Breast epithelium (tissue), 4 donors: ENCODE measurements around the gene SUV39H1. TPM values are rescaled to one million over a fixed set of nuclear protein-coding genes. Genes with fewer than 3 reads are reported as not detected.

Experiments
- DNase-seq, 2 donors: peaks; one replicate each; pipeline ENCODE4 v3.0.0-alpha.2; 2019; ENCODE audit warnings: low spot score in 2 of 2
- H3K27ac ChIP-seq, 2 donors: fragments of 200-600 bp; sonication (generic) in 1 of 2; one replicate each; pipeline ENCODE4 v1.5.1; 2016 to 2019; ENCODE audit warnings: mild to moderate bottlenecking in 1 of 2
- H3K27me3 ChIP-seq, 2 donors: fragments of 200-600 bp; sonication (generic) in 1 of 2; one replicate each; pipeline versions ENCODE4 v1.5.1 to v1.6.0; 2017 to 2019; ENCODE audit warnings: control low read depth in 1 of 2, mild to moderate bottlenecking in 1 of 2
- H3K36me3 ChIP-seq: fragments of 200-600 bp; one replicate; pipeline ENCODE4 v1.5.1; 2019
- H3K4me1 ChIP-seq, 2 donors: fragments of 200-600 bp; sonication (generic); one replicate each; pipeline ENCODE4 v1.5.1; 2016 to 2019; ENCODE audit warnings: control low read depth in 1 of 2
- H3K4me3 ChIP-seq, 3 donors: fragments of 200-600 bp; sonication (generic); 1 replicate in 2 of 3; 2 replicates in 1 of 3; pipeline ENCODE4 v1.5.1; 2016 to 2019; ENCODE audit warnings: mild to moderate bottlenecking in 3 of 3, moderate library complexity in 2 of 3
- H3K9me3 ChIP-seq, 2 donors: fragments of 200-600 bp; sonication (generic) in 1 of 2; one replicate each; pipeline ENCODE4 v1.5.1; 2016 to 2019; ENCODE audit warnings: control low read depth in 1 of 2
- CTCF ChIP-seq, 3 donors: fragments of 450-650 bp; IDR thresholded peaks; one replicate each; pipeline ENCODE4 v1.5.1; 2016 to 2017; ENCODE audit warnings: antibody characterized with exemption in 3 of 3, mild to moderate bottlenecking in 3 of 3, moderate library complexity in 3 of 3
- POLR2A ChIP-seq: fragments of 450-650 bp; IDR thresholded peaks from one replicate; pipeline ENCODE4 v1.6.1; 2016; ENCODE audit warnings: antibody characterized with exemption, mild to moderate bottlenecking, moderate library complexity
- POLR2AphosphoS5 ChIP-seq, 3 donors: sonication (generic); formaldehyde crosslinking; IDR thresholded peaks; one replicate each; pipeline ENCODE4 v1.6.1; 2017; ENCODE audit warnings: antibody characterized with exemption in 3 of 3
- intact Hi-C: fragments of 100-400 bp; cut with DNase I; formaldehyde crosslinking; loops from one replicate; pipeline ENCODE4 v1.15.1; 2023; ENCODE audit warnings: low total_unique reads
- total RNA-seq, 3 donors: library from RNA; depleted of rRNA; stranded (reverse); fragments of >200 nt; gene quantifications; one replicate each; pipeline ENCODE4 v1.1.0, GENCODE V29; 2016

The SUV39H1 gene
- total RNA-seq, 3 donors from 2014 or later = 3.6 to 7.0 (median 5.3) TPM

DNA sequence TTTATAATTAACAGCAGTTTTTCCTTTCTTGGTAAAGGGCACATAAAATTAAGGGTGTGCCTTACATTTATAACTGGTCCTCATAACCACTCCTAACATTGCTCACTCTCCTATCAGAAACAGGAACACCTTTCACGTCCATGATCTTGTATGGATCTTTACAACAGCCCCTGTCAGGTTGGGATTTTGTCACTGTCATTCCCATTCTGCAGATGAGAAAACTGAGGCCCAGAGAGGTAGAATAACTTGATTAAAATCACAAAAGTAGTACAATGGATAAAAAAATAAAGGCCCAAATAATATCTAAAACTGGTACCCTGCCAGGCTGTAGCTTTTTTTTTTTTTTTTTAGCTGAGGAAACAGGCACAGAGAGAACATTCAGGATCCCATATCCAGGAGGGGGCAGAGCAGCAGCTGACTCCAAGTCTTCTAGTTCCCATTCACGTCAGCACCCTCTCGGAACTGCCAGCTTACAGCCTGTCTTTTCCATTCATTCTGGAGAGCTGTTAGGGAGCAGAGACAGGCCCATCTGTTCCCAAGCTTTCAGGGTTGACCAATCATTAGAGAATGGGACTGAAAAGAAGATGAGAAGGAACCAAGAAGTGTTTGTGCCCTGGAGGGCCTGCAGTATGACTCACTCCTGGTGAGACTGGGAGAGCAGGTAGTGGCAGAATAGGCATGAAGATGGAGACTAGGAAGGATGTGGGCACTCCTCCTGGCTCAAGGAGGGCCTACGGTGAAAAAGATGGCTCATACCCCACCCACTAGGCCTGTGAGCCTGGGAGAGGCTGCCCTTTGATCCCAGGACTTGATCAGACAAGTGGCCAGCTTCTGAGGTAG, 7.3 kb downstream of the SUV39H1 start:
- peaks cover 0 to 58% of the 10 kb centered on the region in 2 donors for H3K27me3 ChIP-seq
- H3K4me1 ChIP-seq = no peaks in the 10 kb centered on the region
- intact Hi-C loops = no loop called here
- H3K4me3 ChIP-seq = no peak overlapping the region
- TF ChIP-seq CTCF (IDR thresholded peaks at IDR 0.05) (no peak), POLR2AphosphoS5 (IDR thresholded peaks at IDR 0.05) (peak in 1 of 3 donors; percentile 34)
- no peaks in the 10 kb centered on the region for H3K9me3 ChIP-seq
- no peaks in the 10 kb centered on the region for H3K36me3 ChIP-seq
- H3K27ac ChIP-seq = peak overlapping the region; percentile 70 to 80
- peak in 1 of 2 donors; percentile 54 for DNase-seq

DNA sequence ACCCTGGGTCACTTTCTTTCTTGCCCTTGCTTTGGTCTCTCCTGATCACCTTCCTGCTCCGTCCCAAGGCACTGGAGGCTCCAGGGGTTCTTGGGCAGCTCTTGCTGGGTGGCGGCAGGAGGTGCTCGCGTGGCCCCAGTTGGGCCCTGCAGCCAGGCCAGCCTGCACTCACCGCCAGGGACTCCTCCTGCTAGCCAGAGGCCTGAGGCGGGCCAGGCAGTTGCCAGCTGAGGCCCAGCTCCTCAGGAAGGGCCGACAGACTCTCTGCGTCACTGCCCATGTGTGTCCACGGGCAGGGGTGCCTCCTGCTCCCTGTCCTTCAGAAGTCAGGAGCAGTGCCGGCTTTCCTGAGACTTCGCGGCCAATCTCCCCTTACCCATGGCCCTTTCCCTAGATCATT, 9.3 kb downstream of the SUV39H1 start:
- Histone ChIP-seq H3K27me3 (peaks cover 0 to 59% of the 10 kb centered on the region in 2 donors), H3K4me1 (no peaks in the 10 kb centered on the region), H3K9me3 (no peaks in the 10 kb centered on the region), H3K36me3 (no peaks in the 10 kb centered on the region), H3K4me3 (no peak overlapping the region), H3K27ac (peak overlapping the region in 1 of 2 donors; percentile 80)
- TF ChIP-seq POLR2AphosphoS5 (IDR thresholded peaks at IDR 0.05) (no peak), CTCF (IDR thresholded peaks at IDR 0.05) (no peak), POLR2A (no peak)
- intact Hi-C loops = no loop called here
- DNase-seq = no peak

- no peak for DNase-seq
- TF ChIP-seq POLR2A (no peak), CTCF (IDR thresholded peaks at IDR 0.05) (no peak)
- Histone ChIP-seq H3K4me3 (no peak overlapping the region), H3K4me1 (no peaks in the 10 kb centered on the region), H3K36me3 (no peaks in the 10 kb centered on the region), H3K27ac (no peak overlapping the region), H3K9me3 (no peaks in the 10 kb centered on the region), H3K27me3 (peaks cover 0 to 56% of the 10 kb centered on the region in 2 donors)
- intact Hi-C loops = no loop called here
Observed at GRCh38 chrX:48709522-48710112, 13.1 kb downstream of the SUV39H1 start.

DNA sequence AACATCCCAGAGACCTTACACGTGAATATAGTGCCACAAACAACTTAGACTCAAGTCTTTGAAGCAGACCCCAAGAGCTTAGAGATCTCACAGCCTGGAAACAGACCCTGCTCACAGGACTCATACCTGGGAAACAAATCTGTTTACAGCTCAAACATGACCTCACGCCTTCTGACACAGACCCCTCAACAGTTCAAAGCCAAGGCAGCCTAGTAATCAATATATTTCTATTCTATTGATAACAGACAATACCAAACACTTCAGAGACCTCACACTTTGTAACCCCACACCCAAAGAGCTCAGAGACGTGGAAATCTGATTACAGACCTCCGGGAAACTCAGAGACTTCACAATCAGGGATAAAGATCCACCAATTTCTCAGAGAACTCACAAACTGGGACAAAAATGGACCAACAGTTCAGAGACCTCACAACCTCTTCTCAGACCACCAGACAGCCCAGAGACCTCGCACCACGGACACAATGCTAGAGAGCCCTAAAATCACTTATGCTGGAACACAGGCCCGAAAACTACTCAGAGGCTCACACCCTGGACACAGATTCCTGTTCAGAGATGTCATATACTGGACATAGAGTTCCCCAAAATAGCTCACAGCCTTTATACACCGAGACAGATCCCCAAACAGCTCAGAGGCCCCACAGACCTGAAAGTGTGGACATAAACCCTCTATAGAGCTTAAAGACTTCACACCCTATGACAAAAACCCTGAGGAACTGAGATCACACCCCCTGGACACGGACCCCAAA, 14.8 kb downstream of the SUV39H1 start:
- intact Hi-C loops = no loop called here
- no peak for TF ChIP-seq POLR2AphosphoS5 (IDR thresholded peaks at IDR 0.05)
- no peak for TF ChIP-seq CTCF (IDR thresholded peaks at IDR 0.05)
- TF ChIP-seq POLR2A = no peak
- H3K9me3 ChIP-seq = no peaks in the 10 kb centered on the region
- no peaks in the 10 kb centered on the region for H3K4me1 ChIP-seq
- no peak overlapping the region for H3K27ac ChIP-seq
- H3K36me3 ChIP-seq = no peaks in the 10 kb centered on the region
- H3K4me3 ChIP-seq = no peak overlapping the region
- peaks cover 0 to 41% of the 10 kb centered on the region in 2 donors for H3K27me3 ChIP-seq
- no peak for DNase-seq
